HL-60 (cell line): ENCODE data around the gene KREMEN2.

Source experiments
- CTCF ChIP-seq: IDR thresholded peaks from one replicate; pipeline ENCODE4 v1.5.1; 2011; ENCODE audit warnings: low read length, control low read depth, inconsistent platforms; ENCODE audit not compliant: insufficient read depth
- REST ChIP-seq: IDR thresholded peaks from 2 replicates; pipeline ENCODE4 v1.6.1; 2012; ENCODE audit warnings: low read depth; ENCODE audit not compliant: insufficient replicate concordance

DNA sequence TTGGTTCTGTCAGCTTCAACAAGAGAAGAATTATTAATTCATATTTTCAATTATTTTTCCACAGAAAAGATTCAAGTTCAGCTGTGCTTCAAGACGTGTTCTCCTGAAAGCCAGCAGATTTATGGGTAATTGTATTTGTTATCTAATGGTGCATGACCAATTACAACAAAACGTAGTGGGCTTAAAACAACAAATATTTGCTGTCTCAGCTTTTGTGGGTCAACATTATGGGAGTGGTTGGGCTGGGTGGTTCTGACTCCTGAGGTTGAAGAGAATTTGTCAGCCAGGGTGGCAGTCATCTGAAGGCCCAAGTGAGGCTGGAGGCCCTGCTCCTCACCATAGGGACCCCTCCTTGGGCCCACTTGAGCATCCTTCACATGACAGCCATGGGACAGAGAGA, 24.1 kb upstream of the KREMEN2 start:
- TF ChIP-seq CTCF = no peak
- TF ChIP-seq REST = no peak
